GM18867 (cell line): ENCODE measurements around the gene TXNRD2.

Source experiments
- ATAC-seq: cut with Tn5 transposase; IDR thresholded peaks from one replicate; pipeline ENCODE4 v1.9.1; 2021; ENCODE audit warnings: mild to moderate bottlenecking, moderate library complexity; ENCODE audit not compliant: unreplicated experiment

TXNRD2 gene

GRCh38 chr22:19905347-19906276 is 36.0 kb downstream of the TXNRD2 start:
- no peak for ATAC-seq

GRCh38 chr22:19904935-19905334 is 36.7 kb downstream of the TXNRD2 start:
- no peak for ATAC-seq

- ATAC-seq, result no peak
Observed at GRCh38 chr22:19904174-19904856, 37.3 kb downstream of the TXNRD2 start.

GRCh38 chr22:19903513-19903912 is 38.1 kb downstream of the TXNRD2 start:
- no peak for ATAC-seq

- no peak for ATAC-seq
Observed at GRCh38 chr22:19903031-19903430, 38.6 kb downstream of the TXNRD2 start.

- no peak for ATAC-seq
Observed at GRCh38 chr22:19902245-19902715, 39.3 kb downstream of the TXNRD2 start.

GRCh38 chr22:19901577-19902244 is 39.9 kb downstream of the TXNRD2 start:
- ATAC-seq, result no peak

- no peak for ATAC-seq
Observed at GRCh38 chr22:19900707-19901436, 40.7 kb downstream of the TXNRD2 start.

GRCh38 chr22:19898831-19899567 is 42.6 kb downstream of the TXNRD2 start:
- ATAC-seq, result no peak

GRCh38 chr22:19898145-19898544 is 43.5 kb downstream of the TXNRD2 start:
- no peak for ATAC-seq

- no peak for ATAC-seq
Observed at GRCh38 chr22:19897726-19898125, 43.9 kb downstream of the TXNRD2 start.

GRCh38 chr22:19896665-19897355 is 44.8 kb downstream of the TXNRD2 start:
- no peak for ATAC-seq

- no peak for ATAC-seq
Observed at GRCh38 chr22:19895160-19895849, 46.3 kb downstream of the TXNRD2 start.

GRCh38 chr22:19893363-19893762 is 48.3 kb downstream of the TXNRD2 start:
- no peak for ATAC-seq

- ATAC-seq, result no peak
Observed at GRCh38 chr22:19892925-19893324, 48.7 kb downstream of the TXNRD2 start.

- no peak for ATAC-seq
Observed at GRCh38 chr22:19892257-19892879, 49.2 kb downstream of the TXNRD2 start.

GRCh38 chr22:19891317-19892256 is 50.0 kb downstream of the TXNRD2 start:
- no peak for ATAC-seq
